GM21737 (cell line): ENCODE results near the gene SLC26A1.
A peak's percentile ranks its signal among the peaks of the same experiment; 100 is the strongest.

Source experiments
- ATAC-seq: cut with Tn5 transposase; IDR thresholded peaks from one replicate; pipeline ENCODE4 v1.9.1; 2021; ENCODE audit warnings: mild to moderate bottlenecking, moderate library complexity; ENCODE audit not compliant: unreplicated experiment

SLC26A1 gene

DNA sequence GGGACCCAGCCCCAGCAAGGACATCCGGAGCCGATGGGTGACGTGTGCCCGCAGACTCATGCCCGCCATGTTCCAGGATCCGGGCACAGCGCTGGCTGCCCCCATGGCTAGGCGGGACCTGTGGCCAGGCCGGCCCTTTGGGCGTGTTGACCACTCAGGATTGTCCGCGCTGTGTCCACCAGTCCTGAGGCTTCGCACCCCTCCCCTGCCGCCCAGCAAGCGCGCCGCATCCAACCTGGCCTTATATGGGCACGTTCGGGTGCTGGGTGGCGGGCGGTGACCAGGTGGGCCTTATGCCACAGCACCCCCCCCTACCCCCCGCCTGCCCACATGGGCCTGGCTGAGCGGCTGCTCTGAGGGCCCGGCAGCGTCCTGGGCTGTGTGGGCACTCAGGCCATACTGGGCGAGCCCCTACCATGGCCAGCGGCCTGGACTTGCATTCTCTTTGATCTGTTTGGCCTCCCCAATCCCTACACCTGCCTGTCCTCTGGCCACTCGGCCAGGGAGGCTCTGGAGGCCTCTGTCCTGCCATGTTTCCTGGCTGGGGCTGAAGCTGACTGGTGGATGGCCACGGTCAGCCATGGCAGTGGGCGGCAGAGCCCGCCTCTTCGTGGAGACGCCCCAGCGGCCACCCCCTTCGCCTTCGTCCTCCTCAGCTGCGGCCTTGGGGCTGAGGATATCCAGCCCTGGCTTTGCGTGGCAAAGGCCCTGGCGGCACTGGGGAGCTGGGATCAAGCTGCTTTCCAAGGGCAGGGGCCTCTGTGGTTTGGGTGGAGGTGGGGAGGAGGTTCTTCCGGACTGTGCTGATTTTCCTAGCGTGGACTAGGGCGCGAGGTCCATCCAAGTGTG is 20.2 kb upstream of the SLC26A1 start:
- ATAC-seq, result no peak

DNA sequence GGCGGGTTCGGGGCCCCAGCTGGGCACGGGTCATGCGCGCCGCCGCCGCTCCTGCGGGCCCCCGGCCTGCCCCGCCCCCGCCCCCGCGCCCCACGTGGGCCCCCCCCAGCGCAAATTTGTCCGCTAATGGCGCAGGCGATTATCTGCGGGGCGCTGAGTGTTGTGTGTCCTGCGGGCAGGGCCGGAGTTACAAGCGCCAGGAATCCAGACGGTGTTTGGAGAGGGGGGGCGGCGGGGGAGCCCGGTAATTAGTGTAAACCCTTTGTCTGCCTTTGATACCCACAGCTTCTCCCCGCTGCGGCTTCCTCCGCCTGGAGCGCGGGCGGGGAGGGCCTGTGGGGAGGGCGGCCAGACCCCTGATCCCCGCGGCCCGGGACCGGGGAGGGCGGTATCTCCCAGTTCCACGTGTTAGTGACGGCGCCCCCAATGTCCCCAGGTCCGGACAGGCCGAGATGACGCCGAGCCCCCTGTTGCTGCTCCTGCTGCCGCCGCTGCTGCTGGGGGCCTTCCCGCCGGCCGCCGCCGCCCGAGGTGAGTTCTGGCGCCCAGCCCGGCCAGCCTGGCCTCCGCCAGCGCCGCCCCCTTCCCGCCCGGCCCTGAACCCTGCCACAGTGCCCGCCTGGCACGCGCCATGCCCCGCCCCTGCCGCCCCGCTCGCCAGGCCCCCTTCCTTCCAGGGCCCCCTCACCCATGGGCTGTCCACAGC is 19.0 kb upstream of the SLC26A1 start:
- no peak for ATAC-seq

DNA sequence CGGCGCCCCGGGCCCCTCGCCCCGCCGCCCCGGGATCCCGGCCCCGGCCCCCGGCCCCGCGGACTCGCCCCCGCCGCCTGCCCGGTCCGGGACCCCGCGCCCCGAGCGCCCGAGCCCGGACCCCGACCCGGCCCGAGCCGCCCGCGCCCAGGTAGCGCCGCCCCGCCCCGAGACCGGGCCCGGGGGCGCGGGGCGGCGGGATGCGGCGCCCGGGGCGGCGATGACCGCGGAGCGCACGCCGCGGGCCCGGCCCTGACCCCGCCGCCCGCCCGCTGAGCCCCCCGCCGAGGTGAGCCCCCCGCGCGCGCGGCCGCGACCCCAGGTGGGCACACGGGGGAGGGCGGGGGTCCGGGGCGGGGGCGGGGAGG is 18.4 kb upstream of the SLC26A1 start:
- peak; percentile 4 for ATAC-seq

DNA sequence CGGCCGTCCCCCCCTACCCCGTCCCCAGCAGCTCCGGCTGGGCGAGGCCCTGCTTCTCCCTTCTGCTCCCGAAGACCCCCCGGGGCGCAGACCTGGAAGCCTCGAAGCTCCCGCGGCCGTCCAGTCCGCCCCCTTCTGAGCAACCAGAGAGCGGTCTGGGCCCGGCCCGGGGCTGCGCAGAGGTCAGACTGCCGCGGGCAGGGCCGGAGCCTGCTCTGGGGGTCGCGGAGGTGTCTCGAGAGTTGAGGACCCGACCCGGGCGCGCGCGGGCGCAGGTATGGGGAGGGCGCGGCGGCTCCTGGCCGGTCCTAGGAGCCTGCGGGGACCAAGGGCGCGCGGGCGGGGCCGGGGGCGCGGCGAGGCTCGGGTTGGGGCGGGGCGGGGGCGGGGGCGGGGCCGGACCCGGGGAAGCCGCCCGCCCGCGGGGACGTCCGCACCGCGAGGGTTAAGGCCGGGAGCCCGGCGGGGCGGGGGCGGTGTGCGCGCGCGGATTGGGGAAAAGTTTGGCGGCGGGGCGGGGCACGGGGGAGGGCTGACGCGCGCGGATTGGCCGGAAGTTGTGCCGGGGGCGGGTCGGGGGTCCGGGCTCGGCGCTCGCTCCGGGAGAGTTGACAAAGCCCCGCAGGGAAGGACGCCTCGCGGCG is 17.9 kb upstream of the SLC26A1 start, which contains the start of gene FGFRL1:
TSS of gene FGFRL1 (plus strand) at position 605 of the 644 bp plus-strand sequence. CDS start 860 bp downstream, outside the sequence.
- ATAC-seq, result peak; percentile 44

DNA sequence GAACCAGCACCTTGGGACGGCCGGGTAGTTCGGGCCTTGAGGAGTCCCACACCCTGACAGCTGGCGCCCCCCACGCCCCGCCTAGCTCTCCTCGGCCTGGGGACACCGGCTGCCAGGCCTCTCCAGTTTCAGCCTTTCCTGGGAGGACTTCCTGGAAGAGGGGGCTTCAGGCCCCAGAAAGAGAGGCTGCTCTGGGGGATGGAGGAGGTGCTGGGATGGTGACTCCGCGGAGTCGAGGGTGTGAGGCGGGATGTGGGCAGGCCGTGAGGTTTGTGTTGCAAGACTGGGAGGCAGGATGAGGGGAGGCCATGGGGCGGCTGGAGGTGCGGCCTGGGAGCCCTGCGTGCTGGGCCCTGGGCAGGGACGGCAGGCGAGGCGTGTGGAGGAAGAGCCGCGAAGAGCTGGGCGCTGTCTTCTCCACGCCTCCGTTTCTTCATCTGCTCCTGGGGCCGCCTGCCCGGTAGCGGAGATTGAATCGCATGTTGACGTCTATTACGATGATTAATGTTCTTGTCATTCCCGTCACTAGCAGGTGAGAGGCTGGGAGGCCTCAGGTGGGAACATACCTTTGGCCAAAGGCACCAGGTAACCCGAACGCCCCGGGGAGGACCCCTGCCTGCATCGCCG is 17.3 kb upstream of the SLC26A1 start:
- peak; percentile 11 for ATAC-seq

DNA sequence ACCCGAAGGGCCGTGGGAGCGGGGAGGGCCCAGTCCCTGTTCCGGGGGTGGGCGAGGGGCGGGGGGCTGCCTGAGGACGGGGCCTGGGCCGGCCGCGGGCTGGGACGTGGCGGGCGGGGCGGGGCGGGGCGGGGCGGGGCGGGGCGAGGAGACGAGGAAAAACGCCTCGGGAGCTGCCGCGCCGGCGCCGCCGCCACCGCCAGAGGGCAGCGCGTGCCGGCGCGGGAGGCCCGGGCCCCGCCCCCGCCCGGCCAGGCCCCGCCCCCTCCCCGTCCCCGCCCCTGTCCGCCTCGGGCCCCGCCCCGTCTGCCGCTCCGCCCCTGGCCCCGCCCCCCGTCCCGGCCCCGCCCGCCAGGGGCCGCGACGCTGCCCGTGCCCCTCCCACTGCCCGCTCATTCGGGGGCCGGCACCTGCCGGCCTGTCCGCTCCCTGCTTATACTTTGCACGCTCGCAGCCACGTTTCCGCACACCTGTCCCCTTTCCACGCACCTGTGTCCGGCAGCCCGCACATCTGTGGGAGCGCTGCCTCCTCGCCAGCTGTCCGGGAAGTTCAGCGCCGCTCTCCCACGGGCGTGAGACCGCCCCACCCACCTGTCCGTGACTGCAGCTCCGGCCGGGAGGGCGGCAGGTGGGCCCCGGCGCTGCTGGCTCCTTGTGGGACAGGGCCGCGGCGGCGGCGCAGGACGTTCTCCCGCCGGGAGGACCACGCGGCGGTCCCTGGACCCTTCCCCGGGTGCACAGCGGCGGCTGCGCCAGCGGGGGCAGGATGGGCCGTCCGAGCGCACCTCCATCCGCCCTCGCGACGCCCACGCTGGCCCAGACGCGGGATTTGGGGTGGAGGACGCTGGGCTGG is 16.6 kb upstream of the SLC26A1 start:
- ATAC-seq, result peak; percentile 39

DNA sequence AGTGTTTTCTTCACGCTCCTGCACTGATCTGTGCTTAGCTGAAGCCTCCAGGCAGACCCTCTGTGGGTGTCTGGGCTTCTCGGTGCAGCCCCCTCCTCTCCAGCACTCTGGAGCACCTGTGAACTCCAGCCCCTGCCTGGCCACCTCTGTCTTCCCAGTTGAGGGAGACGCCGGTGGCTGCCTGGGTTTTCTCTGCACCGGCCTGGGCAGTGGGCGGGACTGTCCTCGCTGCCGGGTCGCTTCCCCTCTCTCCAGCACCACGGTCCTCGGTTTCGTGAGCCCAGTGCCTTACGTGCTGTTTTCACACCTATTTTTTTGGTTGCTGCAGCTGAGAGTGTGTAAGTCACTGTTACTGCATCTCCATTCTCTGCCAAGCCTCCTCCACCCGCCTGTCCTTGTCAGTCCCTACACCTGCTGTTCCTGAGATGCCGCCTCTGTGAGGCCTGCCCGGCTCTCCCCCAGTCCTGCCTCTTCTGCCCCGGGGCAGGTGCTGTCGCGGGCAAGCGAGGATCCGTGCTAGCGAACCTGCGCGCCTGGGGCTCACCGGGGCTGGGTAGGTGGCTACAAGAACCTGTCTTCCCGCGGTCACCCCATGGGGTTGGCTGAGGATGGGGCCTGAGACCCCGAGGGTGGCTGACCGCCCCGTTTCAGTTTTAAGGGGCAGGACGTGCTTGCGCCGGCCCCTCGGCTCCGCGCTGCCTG is 15.8 kb upstream of the SLC26A1 start:
- peak; percentile 7 for ATAC-seq

DNA sequence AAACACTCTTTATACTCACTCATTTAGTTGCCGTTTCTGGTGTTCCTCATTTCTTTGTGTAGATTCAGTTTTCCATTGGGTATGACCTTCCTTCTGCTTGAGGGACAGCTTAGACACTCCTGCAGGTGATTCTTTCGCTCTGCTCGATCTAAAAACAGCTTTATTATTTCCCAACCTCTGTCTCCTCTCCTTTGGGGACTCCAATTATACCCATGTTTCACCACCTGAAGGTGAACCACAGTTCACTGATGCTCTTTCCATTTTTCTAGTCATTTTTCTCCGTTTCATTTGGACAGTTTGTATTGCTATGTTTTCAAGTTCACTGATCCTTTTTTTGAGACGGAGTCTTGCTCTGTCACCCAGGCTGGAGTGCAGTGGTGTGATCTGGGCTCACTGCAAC is 13.7 kb upstream of the SLC26A1 start:
- ATAC-seq, result no peak

DNA sequence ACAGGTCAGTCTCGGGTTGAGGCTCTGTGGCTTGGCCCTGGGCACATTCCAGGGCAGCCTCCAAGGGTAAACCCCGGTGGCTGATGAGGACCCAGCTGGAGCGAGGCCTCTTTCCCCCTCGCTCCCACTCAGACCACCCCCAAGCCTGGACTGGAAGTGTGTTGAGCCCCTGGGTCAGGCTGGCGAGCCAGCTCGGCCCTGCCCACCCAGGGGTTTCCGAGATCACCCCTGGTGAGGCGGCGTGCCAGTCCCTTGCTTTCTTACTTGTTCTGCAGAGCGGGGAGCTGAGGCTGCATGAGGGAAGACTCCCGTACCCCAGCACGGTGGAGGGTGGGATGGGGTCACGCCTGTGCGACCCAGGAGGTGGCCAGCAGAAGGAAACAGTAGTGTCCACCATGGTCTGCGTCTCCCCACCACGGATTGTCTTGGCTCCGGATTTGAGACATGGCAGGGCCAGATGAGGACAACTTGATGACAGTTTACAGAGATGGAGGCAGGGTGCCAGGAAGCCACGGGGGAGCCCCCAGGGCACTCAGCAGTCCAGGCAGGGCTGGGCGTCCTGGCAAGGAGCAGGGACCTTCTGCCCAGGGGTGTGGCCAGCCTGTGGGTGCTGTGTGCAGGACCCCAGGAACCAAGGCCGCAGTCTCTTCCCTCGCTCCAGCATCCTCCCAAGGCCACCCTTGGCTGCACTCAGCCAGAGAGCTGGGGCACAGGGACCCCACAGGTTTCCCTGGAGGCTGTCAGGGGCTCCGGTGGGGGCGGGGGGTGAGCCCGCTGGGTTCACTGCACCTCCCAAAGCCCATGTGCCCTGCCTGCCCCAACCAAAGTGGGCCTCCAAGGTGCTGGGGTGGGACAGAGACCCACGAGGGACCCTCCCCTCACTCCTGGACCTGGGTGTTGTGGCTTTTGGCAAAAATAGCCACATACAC is 11.6 kb upstream of the SLC26A1 start:
- no peak for ATAC-seq

DNA sequence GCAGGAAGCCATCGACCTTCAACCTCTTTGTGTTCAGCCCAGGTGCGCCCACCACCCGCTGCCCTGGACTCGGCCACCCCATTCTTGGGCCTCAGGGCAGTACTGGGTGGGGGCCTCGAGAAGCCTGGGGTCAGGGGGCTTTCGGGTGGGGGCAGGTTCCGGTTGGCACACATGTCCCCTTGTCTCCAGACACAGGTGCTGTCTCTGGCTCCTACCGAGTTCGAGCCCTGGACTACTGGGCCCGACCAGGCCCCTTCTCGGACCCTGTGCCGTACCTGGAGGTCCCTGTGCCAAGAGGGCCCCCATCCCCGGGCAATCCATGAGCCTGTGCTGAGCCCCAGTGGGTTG is 10.8 kb upstream of the SLC26A1 start:
- ATAC-seq, result no peak

DNA sequence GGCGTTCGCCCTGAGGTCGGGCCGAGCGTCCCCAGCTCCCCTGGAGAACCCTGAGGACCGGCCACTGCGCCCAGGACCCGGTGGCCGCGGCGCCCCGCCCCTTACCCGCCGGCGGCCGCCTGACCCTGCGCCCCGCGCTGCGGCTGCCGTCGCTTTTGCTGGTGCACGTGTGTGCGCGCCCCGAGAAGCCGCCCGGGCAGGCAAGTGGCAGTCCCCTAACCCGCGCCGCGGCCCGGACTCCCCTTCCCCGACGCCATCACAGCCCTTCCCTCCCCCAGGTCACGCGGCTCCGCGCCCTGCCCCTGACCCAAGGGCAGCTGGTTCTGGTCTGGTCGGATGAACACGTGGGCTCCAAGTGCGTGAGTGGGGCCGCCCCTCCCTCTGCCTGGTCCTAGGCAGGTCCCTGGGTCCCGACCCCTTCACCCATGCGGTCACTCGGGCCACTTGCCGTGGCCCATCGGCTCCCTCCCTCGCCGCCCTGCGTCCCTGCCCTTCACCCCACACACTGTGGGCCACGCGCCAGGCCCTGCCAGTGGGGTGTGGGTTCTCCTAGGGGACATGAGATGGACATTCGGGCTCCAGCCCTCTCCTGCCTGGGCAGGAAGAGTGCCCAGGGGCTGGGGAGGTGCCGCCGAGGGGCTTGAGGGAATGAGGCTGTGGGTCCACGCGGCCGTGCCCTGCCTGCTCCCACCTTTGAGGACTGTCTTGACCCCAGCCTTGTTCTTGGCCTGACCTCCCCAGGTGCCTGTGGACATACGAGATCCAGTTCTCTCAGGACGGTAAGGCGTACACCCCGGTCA is 10.3 kb upstream of the SLC26A1 start:
- no peak for ATAC-seq

DNA sequence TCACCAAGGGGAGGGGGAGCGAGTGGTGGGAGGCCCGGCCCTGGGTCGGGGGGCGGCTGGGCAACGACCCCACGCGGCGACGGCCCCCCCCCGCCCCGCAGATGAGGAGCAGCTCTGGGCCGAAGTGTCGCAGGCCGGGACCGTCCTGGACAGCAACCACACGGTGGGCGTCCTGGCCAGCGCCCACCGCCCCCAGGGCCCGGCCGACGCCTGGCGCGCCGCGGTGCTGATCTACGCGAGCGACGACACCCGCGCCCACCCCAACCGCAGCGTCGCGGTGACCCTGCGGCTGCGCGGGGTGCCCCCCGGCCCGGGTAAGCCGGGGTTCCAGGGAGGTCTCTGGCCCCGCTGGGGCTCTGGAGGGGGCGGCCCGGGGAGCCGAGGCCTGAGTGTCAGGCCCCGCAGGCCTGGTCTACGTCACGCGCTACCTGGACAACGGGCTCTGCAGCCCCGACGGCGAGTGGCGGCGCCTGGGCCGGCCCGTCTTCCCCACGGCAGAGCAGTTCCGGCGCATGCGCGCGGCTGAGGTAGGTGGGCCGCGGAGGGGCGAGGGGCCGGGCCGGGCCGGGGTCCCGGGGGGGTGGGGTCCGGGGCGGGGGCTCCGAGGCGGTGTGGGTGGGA is 9.5 kb upstream of the SLC26A1 start:
- no peak for ATAC-seq

DNA sequence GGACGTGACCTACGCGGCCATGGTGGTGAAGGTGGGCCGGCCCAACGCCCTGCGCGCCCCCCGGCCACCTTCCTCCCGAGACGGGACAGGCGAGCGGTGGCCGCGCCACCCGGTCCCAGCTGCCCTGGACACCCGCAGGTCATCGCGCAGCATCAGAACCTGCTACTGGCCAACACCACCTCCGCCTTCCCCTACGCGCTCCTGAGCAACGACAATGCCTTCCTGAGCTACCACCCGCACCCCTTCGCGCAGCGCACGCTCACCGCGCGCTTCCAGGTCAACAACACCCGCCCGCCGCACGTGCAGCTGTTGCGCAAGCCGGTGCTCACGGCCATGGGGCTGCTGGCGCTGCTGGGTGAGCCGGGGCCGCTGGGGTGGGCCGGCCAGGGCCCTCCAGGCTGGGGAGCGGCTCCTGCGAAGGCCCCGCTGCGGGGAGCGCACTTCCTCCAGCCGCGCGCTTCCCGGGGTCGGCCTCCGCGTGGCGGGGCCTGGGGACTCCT is 9.0 kb upstream of the SLC26A1 start:
- no peak for ATAC-seq

DNA sequence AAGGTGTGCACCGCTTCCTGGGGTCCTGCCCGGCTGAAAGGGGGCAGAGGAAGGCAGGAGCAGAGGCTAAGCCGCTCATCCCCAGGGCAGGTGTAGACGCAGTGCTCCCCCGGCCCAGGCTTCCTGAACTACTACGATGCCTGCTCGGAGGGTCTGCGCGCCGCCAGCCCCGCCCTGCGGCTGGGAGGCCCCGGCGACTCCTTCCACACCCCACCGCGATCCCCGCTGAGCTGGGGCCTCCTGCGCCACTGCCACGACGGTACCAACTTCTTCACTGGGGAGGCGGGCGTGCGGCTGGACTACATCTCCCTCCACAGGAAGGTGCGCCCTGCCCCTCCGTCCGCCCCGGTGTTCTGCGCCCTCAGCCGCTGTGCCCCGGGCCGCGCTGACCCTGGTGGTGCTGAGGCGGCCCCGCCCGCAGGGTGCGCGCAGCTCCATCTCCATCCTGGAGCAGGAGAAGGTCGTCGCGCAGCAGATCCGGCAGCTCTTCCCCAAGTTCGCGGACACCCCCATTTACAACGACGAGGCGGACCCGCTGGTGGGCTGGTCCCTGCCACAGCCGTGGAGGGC is 8.4 kb upstream of the SLC26A1 start:
- ATAC-seq, result no peak

DNA sequence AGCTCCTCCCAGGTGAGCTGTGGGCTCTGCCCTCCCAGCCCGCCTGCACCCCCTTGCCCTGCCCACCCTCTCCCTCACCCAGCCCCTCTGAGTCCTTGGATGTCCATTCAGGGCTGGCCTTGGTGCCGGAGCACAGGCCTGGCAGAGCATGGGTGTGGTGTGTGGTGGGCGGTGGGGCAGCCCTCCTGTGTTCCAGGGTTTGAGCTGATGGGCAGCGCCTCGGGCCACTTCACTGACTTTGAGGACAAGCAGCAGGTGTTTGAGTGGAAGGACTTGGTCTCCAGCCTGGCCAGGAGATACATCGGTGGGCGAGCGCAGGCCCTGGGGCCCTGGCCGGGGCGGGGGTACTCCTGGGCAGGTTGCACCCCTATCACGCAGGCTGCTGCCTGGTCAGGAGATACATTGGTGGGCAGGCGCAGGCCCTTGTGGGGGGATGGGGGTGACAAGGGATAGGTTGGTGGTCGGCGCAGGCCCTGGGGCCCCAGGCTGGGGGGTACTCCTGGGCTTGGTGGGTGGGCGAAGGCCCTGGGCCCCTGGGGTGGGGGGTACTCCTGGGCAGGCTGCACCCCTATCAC is 7.6 kb upstream of the SLC26A1 start:
- no peak for ATAC-seq

DNA sequence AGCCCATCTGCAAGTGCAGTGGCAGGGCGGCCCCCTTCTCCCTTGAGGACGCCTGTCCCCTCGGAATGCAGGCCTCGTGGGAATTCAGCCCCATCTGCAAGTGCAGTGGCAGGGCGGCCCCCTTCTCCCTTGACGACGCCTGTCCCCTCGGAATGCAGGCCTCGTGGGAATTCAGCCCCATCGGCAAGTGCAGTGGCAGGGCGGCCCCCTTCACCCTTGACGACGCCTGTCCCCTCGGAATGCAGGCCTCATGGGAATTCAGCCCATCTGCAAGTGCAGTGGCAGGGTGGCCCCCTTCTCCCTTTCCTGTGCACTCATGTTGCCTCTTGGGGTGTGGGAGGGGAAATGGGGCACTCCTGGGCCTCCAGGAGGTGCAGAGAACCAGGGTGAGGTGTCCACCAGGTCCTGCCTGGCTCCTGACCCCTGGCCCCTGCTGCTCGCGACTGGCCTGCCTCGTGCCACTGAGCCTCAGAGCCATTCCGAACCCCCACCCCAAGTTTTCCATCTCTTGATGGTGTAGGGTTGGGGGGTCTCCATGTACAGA is 6.8 kb upstream of the SLC26A1 start:
- ATAC-seq, result no peak
